GM12891 (cell line): ENCODE data around the gene UTP4.

Experiments
- POLR2A ChIP-seq: IDR thresholded peaks from 2 replicates; pipeline ENCODE4 v1.6.1; 2011; ENCODE audit warnings: low read depth, low read length, control low read depth
- POLR2AphosphoS5 ChIP-seq: IDR thresholded peaks from 2 replicates; pipeline ENCODE4 v1.6.1; 2011; ENCODE audit warnings: low read depth, low read length, control low read depth
- POU2F2 ChIP-seq: IDR thresholded peaks from 2 replicates; pipeline ENCODE4 v1.6.1; 2011; ENCODE audit warnings: low read depth, mild to moderate bottlenecking, control low read depth, low read length, moderate library complexity
- SPI1 ChIP-seq: IDR thresholded peaks from 2 replicates; pipeline ENCODE4 v1.6.1; 2011; ENCODE audit warnings: low read depth, low read length, control low read depth
- TAF1 ChIP-seq: IDR thresholded peaks from 2 replicates; pipeline ENCODE4 v1.6.1; 2011; ENCODE audit warnings: low read depth, low read length, control low read depth

- TF ChIP-seq POLR2AphosphoS5: no peak
- TF ChIP-seq POLR2A: no peak
- no peak for TF ChIP-seq TAF1
- TF ChIP-seq SPI1: no peak
- TF ChIP-seq POU2F2: no peak
These were observed 19.9 kb upstream of the UTP4 start for GRCh38 chr16:69112285-69113129.
